Forelimb muscle (tissue), 1 donor: ENCODE measurements around the gene CAT. TPM values are rescaled to one million over a fixed set of nuclear protein-coding genes. Genes with fewer than 3 reads are reported as not detected.

Experiments
- DNase-seq: peaks from one replicate; pipeline ENCODE4 v3.0.0-alpha.2; 2013; ENCODE audit warnings: low read depth
- polyA plus RNA-seq: library from polyadenylated mRNA; unstranded; fragments of 120-200 nt; gene quantifications from one replicate; pipeline ENCODE4 v1.2.1, GENCODE V29; 2013; ENCODE audit not compliant: insufficient read length

The CAT gene
- polyA plus RNA-seq, 1 donor, result 68.9 TPM

- no peak for DNase-seq
Measured at GRCh38 chr11:34459507-34460162, 20.9 kb downstream of the CAT start.

- no peak for DNase-seq
Measured at GRCh38 chr11:34460278-34460677, 21.5 kb downstream of the CAT start.

GRCh38 chr11:34461215-34461614 is 22.5 kb downstream of the CAT start:
- no peak for DNase-seq

DNA sequence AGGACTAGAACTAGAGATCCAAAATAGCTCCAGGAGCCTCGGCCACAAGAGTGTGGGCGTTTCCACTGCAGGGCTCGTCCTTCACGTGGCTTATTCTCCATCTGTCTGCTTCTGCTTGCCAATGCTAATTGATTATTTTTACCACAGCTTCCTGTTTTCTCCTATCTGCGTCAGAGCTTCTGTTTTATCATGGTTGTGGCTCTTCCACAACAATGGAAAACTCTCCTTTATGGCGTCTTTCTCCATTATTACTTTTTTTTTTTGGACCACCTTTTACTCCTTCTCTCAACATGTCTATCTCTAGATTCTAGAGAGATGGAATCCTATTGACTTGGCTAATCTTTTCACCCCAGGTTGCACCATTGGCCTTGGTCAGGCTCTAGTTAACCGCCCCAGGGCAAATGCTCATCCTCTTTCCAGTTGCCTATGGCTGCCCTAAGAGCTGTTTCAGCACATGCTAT is 25.9 kb downstream of the CAT start:
- DNase-seq, result no peak

DNA sequence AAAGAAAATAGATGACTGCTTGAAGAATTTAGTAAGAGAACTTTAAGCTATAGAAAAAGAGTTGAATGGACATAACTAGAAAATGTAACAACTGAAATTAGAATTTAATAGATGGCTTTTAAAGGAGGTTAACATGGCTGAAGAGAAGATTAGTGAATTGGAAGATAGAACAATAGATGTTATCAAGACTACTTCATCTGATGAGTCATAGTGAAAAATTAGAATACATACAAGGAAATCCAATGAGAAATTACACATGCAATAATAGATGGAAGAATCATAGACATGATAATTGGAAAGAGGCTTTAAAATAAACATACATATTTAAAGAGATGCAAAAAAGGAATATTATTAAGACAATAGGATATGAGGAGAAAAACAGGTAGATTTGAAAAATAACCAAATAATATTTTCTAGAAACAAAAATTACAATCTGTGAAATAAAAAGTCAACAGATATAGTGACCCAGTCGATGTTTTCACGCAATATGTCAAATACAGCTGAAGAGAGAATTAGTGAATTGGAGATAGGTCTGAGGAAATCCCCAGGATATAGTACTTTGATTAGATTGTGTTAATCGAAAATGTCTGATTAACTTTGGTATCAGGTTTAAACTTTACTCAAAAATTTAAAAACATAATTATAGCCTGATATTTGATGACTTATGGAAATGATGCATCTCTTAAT is 28.2 kb downstream of the CAT start:
- no peak for DNase-seq

DNA sequence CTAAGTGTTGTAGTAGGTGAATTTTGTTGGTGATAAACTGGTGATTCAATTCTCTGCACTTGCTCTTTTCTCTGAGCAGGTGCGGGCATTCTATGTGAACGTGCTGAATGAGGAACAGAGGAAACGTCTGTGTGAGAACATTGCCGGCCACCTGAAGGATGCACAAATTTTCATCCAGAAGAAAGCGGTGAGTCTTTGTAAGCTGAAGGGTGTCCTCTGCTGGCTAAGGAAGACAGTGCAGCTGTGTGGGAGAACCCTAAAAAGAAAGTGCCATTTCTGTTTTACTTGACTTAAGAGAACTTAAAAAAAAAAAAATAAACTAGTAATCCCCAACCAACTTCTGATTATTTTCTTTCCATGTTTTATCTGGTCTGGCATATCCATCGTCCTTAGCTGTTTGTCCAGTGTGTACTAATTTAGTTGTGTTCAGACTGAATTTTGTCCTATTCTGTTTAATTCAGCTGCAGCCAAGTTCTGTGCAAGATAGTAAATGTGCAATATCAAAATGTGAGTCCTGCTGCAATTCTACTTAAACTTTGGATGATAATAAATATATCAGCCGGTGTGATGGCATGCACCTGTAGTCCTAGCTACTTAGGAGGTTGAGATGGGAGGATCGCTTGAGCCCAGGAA is 29.6 kb downstream of the CAT start:
- DNase-seq, result no peak

GRCh38 chr11:34473603-34474169 is 35.0 kb downstream of the CAT start:
- DNase-seq, result no peak

GRCh38 chr11:34475656-34476055 is 36.9 kb downstream of the CAT start:
- no peak for DNase-seq

DNA sequence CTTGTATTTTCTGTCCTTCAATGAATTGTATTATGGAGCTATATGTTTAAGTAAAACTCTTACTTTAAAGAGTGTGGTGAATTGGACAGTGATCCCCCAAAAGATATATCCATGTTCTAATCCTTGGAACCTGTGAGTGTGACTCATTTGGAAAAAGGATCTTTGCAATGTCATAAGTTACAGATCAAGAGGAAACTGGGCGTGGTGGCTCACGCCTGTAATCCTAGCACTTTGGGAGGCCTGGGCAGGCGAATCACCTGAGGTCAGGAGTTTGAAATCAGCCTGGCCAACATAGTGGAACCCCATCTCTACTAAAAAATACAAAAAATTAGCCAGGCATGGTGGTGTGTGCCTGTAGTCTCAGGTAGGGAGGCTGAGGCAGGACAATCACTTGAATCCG is 38.1 kb downstream of the CAT start:
- no peak for DNase-seq

DNA sequence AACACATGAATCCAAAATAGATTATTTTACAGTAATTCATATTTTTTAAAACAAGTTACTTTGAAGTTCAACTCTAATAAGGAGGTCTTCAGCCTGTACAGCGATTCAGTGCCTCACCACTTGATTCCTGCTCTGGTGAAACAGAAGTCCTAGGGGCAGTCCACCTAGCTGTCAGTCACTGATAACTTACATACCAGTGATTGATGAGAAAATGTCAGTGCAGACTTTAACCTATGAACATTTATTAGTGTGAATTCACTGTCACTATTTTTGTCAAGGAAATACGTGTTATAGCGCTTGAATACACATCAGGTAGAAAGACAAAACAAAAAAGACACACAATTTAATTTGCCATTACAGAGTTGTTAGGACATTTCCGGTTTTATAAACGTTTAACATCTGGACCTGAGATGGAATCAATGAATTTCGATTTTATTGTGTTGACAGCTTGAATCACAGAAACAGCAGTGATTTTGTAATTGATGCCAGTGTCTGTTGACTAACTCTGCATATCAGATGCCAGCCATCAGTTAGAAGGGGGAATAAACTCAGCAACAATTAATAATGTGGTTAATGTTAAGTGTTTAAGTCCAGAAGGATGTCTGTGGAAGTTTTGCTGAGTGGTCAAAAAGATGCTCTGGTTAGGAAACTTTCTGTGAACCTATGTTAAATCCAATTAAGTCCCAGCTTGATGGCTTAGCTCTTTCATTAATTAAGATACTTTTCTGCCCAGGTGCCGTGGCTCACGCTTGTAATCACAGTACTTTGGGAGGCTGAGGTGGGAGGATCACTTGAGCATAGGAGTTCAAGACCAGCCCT is 40.3 kb downstream of the CAT start:
- no peak for DNase-seq

DNA sequence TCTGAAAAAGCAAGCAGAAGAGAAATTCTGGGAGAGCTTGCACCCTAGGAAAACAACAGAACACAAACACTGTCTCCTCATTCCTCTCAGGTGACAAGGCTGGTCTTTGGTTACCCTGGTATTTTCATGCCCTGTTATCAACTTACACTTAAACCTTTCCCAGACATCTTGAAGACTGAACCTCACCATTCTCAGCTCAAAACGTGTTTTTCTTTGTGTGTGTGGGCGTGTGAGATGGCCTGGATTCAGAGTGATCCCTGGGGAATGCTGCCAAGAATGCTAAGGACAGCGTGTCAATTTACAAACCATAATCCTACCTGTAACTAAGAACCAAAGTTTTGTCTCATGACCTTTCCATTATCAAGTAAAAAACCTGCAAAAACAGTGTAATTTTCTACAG is 41.6 kb downstream of the CAT start:
- DNase-seq, result no peak

GRCh38 chr11:34481307-34481706 is 42.6 kb downstream of the CAT start:
- DNase-seq, result no peak

- DNase-seq, result no peak
Measured at GRCh38 chr11:34483106-34483874, 44.6 kb downstream of the CAT start.

- no peak for DNase-seq
Measured at GRCh38 chr11:34487430-34487829, 48.7 kb downstream of the CAT start.

DNA sequence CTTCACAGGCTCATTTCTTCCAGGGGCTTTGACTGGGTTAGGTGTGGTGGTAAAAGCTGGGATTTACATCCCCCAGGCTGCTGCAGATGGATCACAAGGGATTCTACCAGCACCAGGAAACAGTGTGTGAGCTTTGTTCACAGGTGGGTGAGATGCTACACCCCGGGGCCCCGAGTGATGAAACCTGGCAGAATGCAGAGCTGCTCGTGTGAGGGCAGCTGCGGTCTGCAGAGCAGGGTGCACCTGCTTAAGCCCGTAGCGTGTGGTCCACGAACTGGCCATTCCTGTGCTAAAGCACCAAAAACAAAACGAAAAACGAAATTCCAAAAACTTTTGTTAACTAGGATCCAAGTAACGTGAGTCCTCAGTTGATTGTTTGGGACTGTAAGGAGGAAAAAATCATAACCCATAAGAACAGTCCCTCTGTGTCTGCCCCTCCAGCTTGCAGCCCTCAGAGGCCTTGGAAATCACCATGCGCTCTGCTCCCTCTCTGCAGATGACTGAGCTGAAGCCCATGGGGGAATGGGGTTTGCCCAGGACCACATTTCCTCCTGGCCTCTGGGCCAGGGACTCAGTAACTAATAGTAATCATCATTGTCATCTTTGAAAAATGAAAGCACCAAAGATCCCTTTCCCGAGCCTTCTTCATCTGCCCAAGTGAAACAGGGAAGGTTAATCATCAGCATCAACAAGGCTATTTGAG is 50.3 kb downstream of the CAT start:
- no peak for DNase-seq

- DNase-seq, result no peak
Measured at GRCh38 chr11:34490304-34490703, 51.6 kb downstream of the CAT start.

DNA sequence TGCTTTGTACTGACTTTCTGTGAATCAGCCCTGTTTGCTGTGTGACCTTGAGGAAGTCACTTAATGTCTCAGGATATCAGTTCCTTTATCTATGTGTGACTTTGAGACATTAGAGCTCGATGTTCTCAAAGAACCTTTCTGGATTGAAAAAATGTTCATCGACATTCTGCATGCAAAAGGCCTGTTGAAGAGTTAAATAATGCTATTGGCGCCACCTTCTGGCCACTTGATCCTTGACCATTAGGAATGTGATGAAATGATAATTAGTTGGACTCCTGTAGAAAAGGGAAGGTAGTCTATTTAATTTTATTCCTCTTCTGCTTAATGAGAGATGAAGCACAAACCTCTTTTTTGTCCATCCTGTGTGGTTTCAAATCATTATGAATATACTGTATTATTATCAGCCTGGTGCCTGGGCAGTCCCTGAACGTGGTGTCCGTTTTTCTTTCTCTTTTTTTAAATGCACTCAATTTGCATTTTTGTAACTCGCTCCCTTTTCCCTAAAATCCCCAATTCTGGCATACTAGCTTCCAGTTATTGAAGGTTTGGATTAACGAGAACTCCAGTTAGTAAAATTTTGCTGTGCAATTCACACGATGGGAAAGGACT is 54.2 kb downstream of the CAT start:
- peak; percentile 22 for DNase-seq

DNA sequence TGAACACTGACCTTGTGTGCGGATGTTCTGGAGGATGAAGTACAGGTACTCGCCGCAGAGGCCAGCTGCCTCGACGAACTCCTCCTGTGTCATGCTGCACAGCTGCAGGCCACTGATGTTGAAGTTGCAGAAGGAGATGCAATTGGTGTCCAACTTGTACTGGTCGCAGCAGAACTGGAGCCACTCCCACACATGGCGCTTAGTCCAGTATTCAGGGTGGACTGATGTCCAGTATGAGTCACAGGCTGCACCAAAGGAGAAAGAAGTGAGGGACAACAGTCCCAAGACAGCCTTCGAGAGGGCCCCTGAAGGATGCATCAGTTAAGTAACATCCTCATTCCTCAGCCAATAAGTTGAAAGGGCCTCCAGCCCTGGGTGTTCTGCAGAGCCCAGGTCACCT is 54.7 kb downstream of the CAT start:
- no peak for DNase-seq

GRCh38 chr11:34493926-34494595 is 55.3 kb downstream of the CAT start:
- no peak for DNase-seq
